ENCODE measurements around the gene ZNF521. TPM values are rescaled to one million over a fixed set of nuclear protein-coding genes. Genes with fewer than 3 reads are reported as not detected.

Gene ZNF521
- total RNA-seq, 1 experiment from 2014 or later: not detected

GRCh38 chr18:25144820-25145219 lies 207.1 kb downstream of the ZNF521 start:
- CTCF ChIA-PET: no interaction called here
- no peaks in the 10 kb centered on the region for H3K79me2 ChIP-seq (ENCODE audit: low read depth)
- intact Hi-C loops (cut with micrococcal nuclease; ENCODE audit: unreplicated experiment): no loop called here
- no peaks in the 10 kb centered on the region for H4K20me1 ChIP-seq (ENCODE audit: insufficient read depth)
- H3K27me3 ChIP-seq (ENCODE audit: insufficient read depth, low read depth): 0 out of 2 replicates have a peak, but pooled peaks cover 3% of the 10 kb centered on the region
- H3K4me3 ChIP-seq: no peak overlapping the region
- no peak overlapping the region for H3K27ac ChIP-seq
- no peaks in the 10 kb centered on the region for H3K36me3 ChIP-seq (ENCODE audit: low read depth)
- no TSS peak for BruUV-seq (replicated peaks)
- no peaks in the 10 kb centered on the region for H3K4me1 ChIP-seq (replicated peaks; ENCODE audit: insufficient read depth)
- H3F3A ChIP-seq (ENCODE audit: insufficient read depth, low read depth): no peaks in the 10 kb centered on the region
- no peaks in the 10 kb centered on the region for H3K9me2 ChIP-seq (ENCODE audit: insufficient read depth)
- TF ChIP-seq, protein P1, sequence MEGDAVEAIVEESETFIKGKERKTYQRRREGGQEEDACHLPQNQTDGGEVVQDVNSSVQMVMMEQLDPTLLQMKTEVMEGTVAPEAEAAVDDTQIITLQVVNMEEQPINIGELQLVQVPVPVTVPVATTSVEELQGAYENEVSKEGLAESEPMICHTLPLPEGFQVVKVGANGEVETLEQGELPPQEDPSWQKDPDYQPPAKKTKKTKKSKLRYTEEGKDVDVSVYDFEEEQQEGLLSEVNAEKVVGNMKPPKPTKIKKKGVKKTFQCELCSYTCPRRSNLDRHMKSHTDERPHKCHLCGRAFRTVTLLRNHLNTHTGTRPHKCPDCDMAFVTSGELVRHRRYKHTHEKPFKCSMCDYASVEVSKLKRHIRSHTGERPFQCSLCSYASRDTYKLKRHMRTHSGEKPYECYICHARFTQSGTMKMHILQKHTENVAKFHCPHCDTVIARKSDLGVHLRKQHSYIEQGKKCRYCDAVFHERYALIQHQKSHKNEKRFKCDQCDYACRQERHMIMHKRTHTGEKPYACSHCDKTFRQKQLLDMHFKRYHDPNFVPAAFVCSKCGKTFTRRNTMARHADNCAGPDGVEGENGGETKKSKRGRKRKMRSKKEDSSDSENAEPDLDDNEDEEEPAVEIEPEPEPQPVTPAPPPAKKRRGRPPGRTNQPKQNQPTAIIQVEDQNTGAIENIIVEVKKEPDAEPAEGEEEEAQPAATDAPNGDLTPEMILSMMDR (conservative IDR thresholded peaks at IDR 0.05): no peak
- TF ChIP-seq EZH2 (IDR thresholded peaks at IDR 0.05; ENCODE audit: low read depth): no peak
- no peak overlapping the region for H3K4me2 ChIP-seq
- POLR2A ChIA-PET (ENCODE audit: unreplicated experiment): no interaction called here
- no peaks in the 10 kb centered on the region for H3K9me3 ChIP-seq (ENCODE audit: insufficient read depth, low read depth)
- DNase-seq: no peak
- H2AFZ ChIP-seq: no peak overlapping the region

DNA sequence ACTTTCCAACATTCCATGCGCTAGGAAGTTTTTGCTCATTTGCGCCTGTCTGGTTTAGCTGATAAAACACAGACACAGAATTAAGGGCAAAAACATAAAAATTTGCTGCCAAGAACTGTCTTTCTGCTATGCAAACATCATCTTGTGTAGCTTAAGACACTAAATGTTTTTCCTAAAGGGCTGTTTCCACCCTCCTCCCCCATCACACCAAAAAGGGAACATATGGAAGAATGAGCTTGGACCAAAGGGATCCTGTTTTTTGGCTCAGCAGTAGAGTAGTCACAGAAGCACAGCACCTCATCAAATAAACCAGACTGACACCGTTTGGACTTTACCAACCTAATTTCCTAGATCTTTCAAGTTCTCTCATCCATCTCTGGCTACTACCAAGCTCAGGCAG lies 210.1 kb downstream of the ZNF521 start:
- H3F3A ChIP-seq (ENCODE audit: insufficient read depth, low read depth): no peaks in the 10 kb centered on the region
- no peaks in the 10 kb centered on the region for H4K20me1 ChIP-seq (ENCODE audit: insufficient read depth)
- H3K4me2 ChIP-seq: no peak overlapping the region
- H3K9me2 ChIP-seq (ENCODE audit: insufficient read depth): no peaks in the 10 kb centered on the region
- H3K36me3 ChIP-seq (ENCODE audit: low read depth): no peaks in the 10 kb centered on the region
- no peak overlapping the region for H3K4me3 ChIP-seq
- no peak for DNase-seq
- ChIA-PET CTCF (no interaction called here), POLR2A (ENCODE audit: unreplicated experiment) (no interaction called here)
- H3K4me1 ChIP-seq (replicated peaks; ENCODE audit: insufficient read depth): no peaks in the 10 kb centered on the region
- H2AFZ ChIP-seq: no peak overlapping the region
- intact Hi-C loops (cut with micrococcal nuclease; ENCODE audit: unreplicated experiment): no loop called here
- TF ChIP-seq, protein P1 (conservative IDR thresholded peaks at IDR 0.05): no peak
- TF ChIP-seq EZH2 (IDR thresholded peaks at IDR 0.05; ENCODE audit: low read depth): no peak
- no peak overlapping the region for H3K27ac ChIP-seq
- no peaks in the 10 kb centered on the region for H3K79me2 ChIP-seq (ENCODE audit: low read depth)
- peaks cover 5% of the 10 kb centered on the region; the same call in 1 of the 2 replicates for H3K27me3 ChIP-seq (ENCODE audit: insufficient read depth, low read depth)
- no peaks in the 10 kb centered on the region for H3K9me3 ChIP-seq (ENCODE audit: insufficient read depth, low read depth)
- BruUV-seq (replicated peaks): no TSS peak

- POLR2A ChIA-PET (ENCODE audit: unreplicated experiment): no interaction called here
These were observed 210.6 kb downstream of the ZNF521 start for GRCh38 chr18:25141399-25141798.

More at GRCh38 chr18:25141399-25141798, 210.6 kb downstream of the ZNF521 start:
- Histone ChIP-seq H3K9me2 (ENCODE audit: insufficient read depth) (no peaks in the 10 kb centered on the region), H3K27ac (no peak overlapping the region), H3K79me2 (ENCODE audit: low read depth) (no peaks in the 10 kb centered on the region), H3F3A (ENCODE audit: insufficient read depth, low read depth) (no peaks in the 10 kb centered on the region), H3K4me2 (no peak overlapping the region), H3K4me1 (replicated peaks; ENCODE audit: insufficient read depth) (no peaks in the 10 kb centered on the region), H3K36me3 (ENCODE audit: low read depth) (no peaks in the 10 kb centered on the region), H3K9me3 (ENCODE audit: insufficient read depth, low read depth) (no peaks in the 10 kb centered on the region), H3K27me3 (ENCODE audit: insufficient read depth, low read depth) (peaks cover 6% of the 10 kb centered on the region; the same call in 1 of the 2 replicates), H4K20me1 (ENCODE audit: insufficient read depth) (no peaks in the 10 kb centered on the region), H3K4me3 (no peak overlapping the region), H2AFZ (no peak overlapping the region)
- CTCF ChIA-PET: no interaction called here
- TF ChIP-seq EZH2 (IDR thresholded peaks at IDR 0.05; ENCODE audit: low read depth): no peak
- TF ChIP-seq, protein P1 (conservative IDR thresholded peaks at IDR 0.05): no peak
- DNase-seq: no peak
- intact Hi-C loops (cut with micrococcal nuclease; ENCODE audit: unreplicated experiment): no loop called here
- no TSS peak for BruUV-seq (replicated peaks)

Measured in PC-9 (cell line).